ENCODE data around the gene S100A2.

Gene S100A2

DNA sequence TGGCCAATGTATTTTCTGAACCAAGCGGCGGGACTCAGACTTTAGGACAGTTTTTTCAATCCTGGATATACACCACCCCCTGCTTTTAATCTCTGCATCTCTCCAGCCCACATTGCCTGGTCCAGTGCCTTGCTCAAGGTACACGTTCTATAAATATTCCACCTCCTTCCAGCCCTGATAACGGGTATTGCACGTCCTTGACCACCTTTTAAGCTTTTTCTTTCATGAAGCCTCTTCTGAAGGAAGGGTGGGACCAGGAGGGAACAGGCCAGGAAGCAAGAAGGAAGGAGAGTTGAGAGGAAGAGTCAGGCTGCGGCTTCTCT, 43.9 kb upstream of the S100A2 start:
- Histone ChIP-seq H3K4me3 (ENCODE audit: low read depth, low read length) (no peak overlapping the region), H3K4me1 (ENCODE audit: control insufficient read depth, insufficient read depth, low read length) (peaks cover 30% of the 10 kb centered on the region), H3K9ac (ENCODE audit: low read depth, low read length) (no peak overlapping the region), H3K27ac (ENCODE audit: low read depth, low read length) (peak overlapping the region; percentile 83), H3K36me3 (ENCODE audit: control insufficient read depth, insufficient read depth, low read length) (no peaks in the 10 kb centered on the region), H3K9me3 (ENCODE audit: control insufficient read depth, insufficient read depth, low read length) (no peaks in the 10 kb centered on the region), H3K27me3 (ENCODE audit: control insufficient read depth, insufficient read depth, low read length) (no peaks in the 10 kb centered on the region)

DNA sequence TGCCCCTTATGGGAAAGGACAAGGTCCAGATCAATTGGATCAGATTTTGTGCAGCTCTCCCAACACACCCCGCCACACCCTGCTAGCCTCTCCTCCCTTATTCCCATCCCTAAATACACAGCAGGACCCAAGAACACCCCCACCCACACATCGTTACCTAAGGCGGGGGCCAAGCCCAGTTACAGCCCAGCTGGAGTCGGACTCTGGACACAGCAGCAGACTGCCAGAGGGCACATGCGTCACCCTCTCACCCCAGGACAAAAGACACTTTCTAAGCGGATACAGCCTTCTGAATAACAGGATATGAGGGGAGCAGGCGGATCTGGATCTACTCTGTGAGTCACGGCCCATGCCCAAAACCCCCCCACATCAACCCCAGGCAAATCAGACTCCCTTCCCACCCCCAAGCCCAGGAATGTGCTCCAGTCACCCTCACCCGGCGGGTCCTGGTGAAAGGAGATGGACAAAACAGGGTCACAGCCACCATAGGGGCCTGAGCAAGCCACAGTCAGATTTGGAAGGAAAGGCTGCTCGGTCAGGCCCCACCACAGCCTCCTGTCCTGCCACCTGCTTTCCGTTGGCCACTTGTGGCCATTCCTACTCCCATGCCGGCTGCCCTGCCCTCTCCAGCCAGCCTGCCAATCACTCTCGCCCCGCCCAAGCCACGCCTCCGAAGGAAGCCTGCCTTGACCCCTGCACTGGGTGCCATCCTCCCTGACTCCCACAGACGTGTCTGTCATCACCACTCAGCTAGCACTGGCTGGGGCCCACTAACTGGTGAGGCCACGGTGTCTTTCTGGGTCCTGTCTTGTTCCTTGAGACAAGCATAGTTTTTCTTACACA, 43.3 kb upstream of the S100A2 start:
- peak overlapping the region; percentile 83 for H3K27ac ChIP-seq (ENCODE audit: low read depth, low read length)
- no peaks in the 10 kb centered on the region for H3K36me3 ChIP-seq (ENCODE audit: control insufficient read depth, insufficient read depth, low read length)
- H3K9me3 ChIP-seq (ENCODE audit: control insufficient read depth, insufficient read depth, low read length) = no peaks in the 10 kb centered on the region
- no peak overlapping the region; the same call in 1 of the 2 replicates for H3K9ac ChIP-seq (ENCODE audit: low read depth, low read length)
- no peaks in the 10 kb centered on the region for H3K27me3 ChIP-seq (ENCODE audit: control insufficient read depth, insufficient read depth, low read length)
- H3K4me3 ChIP-seq (ENCODE audit: low read depth, low read length) = peak overlapping the region; percentile 31
- H3K4me1 ChIP-seq (ENCODE audit: control insufficient read depth, insufficient read depth, low read length) = peaks cover 30% of the 10 kb centered on the region

DNA sequence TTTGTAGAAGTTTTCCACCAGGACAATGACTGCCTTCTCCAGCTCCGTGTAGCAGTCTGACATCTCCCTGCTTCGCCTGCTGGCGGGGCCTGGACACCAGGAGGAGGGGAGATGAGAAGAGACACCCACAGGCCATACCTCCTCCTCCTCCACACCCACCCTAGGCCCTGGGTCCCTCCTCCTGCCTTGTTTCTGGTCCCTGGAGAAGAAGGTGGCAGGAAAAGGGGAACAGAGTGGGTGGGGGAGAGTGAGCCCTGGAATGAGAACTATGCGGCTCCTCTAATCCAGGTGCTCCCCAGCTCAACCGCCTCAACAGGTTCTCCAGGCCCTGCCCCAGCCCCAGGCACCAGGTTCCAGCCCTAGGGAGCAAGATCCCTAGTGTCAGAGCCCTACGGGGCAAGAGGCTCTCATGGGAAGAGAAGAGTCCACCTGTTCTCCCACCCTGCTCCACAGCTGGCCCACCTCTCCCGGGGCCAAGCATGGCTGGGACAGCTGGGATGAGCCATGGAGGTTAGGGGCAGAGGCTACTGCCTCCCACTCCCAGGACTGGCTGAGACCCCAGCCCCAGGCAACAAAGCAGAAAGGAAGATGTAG, 42.5 kb upstream of the S100A2 start:
- Histone ChIP-seq H3K27ac (ENCODE audit: low read depth, low read length) (peak overlapping the region; percentile 83), H3K4me1 (ENCODE audit: control insufficient read depth, insufficient read depth, low read length) (peaks cover 28% of the 10 kb centered on the region), H3K4me3 (ENCODE audit: low read depth, low read length) (no peak overlapping the region)

DNA sequence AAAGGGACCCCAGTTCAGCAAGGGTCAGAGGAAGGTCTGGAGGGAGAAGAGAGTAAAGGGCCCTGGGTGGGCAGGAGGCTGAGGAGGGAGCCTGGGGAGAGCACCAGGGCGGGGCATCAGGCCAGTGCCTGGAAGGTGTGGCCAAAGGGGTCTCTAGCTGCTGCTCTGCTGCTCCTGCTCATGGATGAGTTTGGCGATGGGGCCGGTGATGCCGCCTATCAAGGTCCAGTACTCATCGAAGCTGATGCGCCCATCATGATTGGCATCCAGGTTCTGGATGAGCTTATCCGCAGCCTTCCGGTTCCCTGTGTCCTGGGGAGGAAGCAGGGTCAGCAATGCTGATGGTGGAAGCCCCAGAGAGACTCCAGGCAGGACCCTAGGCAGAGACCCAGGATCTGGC, 41.7 kb upstream of the S100A2 start:
- Histone ChIP-seq H3K9me3 (ENCODE audit: control insufficient read depth, insufficient read depth, low read length) (no peaks in the 10 kb centered on the region), H3K27me3 (ENCODE audit: control insufficient read depth, insufficient read depth, low read length) (no peaks in the 10 kb centered on the region), H3K9ac (ENCODE audit: low read depth, low read length) (no peak overlapping the region), H3K36me3 (ENCODE audit: control insufficient read depth, insufficient read depth, low read length) (no peaks in the 10 kb centered on the region), H3K4me1 (ENCODE audit: control insufficient read depth, insufficient read depth, low read length) (peaks cover 22% of the 10 kb centered on the region), H3K27ac (ENCODE audit: low read depth, low read length) (no peak overlapping the region), H3K4me3 (ENCODE audit: low read depth, low read length) (no peak overlapping the region)

More for the DNA sequence above, 42.5 kb upstream of the S100A2 start:
- Histone ChIP-seq H3K9me3 (ENCODE audit: control insufficient read depth, insufficient read depth, low read length) (no peaks in the 10 kb centered on the region), H3K36me3 (ENCODE audit: control insufficient read depth, insufficient read depth, low read length) (no peaks in the 10 kb centered on the region), H3K9ac (ENCODE audit: low read depth, low read length) (no peak overlapping the region), H3K27me3 (ENCODE audit: control insufficient read depth, insufficient read depth, low read length) (no peaks in the 10 kb centered on the region)

DNA sequence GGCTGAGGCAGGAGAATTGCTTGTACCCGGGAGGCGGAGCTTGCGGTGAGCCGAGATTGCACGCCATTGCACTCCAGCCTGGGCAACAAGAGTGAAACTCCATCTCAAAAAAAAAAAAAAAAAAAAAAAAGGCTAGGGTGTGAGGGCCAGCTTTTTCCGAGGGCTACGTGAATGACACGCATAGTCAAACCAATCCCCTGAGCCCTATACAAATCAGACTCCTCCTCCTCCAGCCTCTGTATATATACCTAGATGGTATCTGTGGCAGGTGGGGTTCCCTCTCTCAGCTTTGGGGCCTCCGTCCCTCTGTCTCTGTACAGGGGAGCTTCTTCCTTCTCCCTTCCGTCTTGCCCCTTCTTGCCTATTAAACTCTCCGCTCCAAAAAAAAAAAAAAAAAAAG, 40.5 kb upstream of the S100A2 start:
- no peak overlapping the region for H3K4me3 ChIP-seq (ENCODE audit: low read depth, low read length)
- no peak overlapping the region for H3K9ac ChIP-seq (ENCODE audit: low read depth, low read length)
- H3K36me3 ChIP-seq (ENCODE audit: control insufficient read depth, insufficient read depth, low read length) = no peaks in the 10 kb centered on the region
- peaks cover 17% of the 10 kb centered on the region for H3K4me1 ChIP-seq (ENCODE audit: control insufficient read depth, insufficient read depth, low read length)
- no peaks in the 10 kb centered on the region for H3K9me3 ChIP-seq (ENCODE audit: control insufficient read depth, insufficient read depth, low read length)
- H3K27ac ChIP-seq (ENCODE audit: low read depth, low read length) = no peak overlapping the region
- no peaks in the 10 kb centered on the region for H3K27me3 ChIP-seq (ENCODE audit: control insufficient read depth, insufficient read depth, low read length)

DNA sequence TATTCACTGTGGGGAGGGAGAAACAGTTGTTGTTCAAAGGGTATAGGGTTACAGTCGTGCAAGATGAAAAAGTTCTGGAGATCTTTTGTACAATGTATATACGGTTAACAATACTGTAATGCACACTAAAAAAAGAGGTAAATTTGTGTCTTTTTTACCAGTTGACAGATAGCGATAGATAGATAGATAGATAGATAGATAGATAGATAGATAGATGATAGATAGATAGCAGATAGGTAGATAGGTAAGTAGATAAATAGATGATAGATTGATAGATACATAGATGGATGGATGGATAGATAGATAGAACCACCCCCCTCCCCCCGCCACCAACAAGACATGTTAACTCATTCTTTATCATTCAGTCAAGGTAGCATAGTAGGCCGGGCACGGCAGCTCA, 37.1 kb upstream of the S100A2 start:
- H3K36me3 ChIP-seq (ENCODE audit: control insufficient read depth, insufficient read depth, low read length) = no peaks in the 10 kb centered on the region
- H3K4me1 ChIP-seq (ENCODE audit: control insufficient read depth, insufficient read depth, low read length) = peaks cover 10% of the 10 kb centered on the region
- H3K27ac ChIP-seq (ENCODE audit: low read depth, low read length) = no peak overlapping the region
- H3K9me3 ChIP-seq (ENCODE audit: control insufficient read depth, insufficient read depth, low read length) = no peaks in the 10 kb centered on the region
- H3K4me3 ChIP-seq (ENCODE audit: low read depth, low read length) = no peak overlapping the region
- H3K27me3 ChIP-seq (ENCODE audit: control insufficient read depth, insufficient read depth, low read length) = no peaks in the 10 kb centered on the region
- no peak overlapping the region for H3K9ac ChIP-seq (ENCODE audit: low read depth, low read length)

DNA sequence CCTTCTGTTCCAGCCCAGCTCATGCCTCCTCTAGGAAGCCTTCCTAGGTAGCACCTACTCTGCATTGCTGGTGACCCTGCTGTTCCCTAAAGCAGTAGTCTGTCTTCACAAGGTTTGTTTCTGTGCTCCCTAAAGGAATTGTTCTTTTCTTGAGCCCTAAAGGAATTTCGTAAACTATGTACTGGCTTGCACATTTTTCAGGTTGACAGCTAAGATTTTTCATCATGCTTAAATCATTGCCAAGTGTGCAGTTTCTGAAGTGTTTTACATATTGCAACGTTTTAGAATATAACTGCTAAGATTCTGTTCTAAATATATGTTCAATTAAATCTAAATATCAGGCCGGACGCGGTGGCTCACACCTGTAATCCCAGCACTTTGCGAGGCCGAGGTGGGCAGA, 34.2 kb upstream of the S100A2 start:
- no peak overlapping the region for H3K9ac ChIP-seq (ENCODE audit: low read depth, low read length)
- H3K27me3 ChIP-seq (ENCODE audit: control insufficient read depth, insufficient read depth, low read length) = no peaks in the 10 kb centered on the region
- H3K36me3 ChIP-seq (ENCODE audit: control insufficient read depth, insufficient read depth, low read length) = no peaks in the 10 kb centered on the region
- H3K9me3 ChIP-seq (ENCODE audit: control insufficient read depth, insufficient read depth, low read length) = no peaks in the 10 kb centered on the region
- no peak overlapping the region for H3K4me3 ChIP-seq (ENCODE audit: low read depth, low read length)
- H3K27ac ChIP-seq (ENCODE audit: low read depth, low read length) = no peak overlapping the region
- peaks cover 10% of the 10 kb centered on the region for H3K4me1 ChIP-seq (ENCODE audit: control insufficient read depth, insufficient read depth, low read length)

DNA sequence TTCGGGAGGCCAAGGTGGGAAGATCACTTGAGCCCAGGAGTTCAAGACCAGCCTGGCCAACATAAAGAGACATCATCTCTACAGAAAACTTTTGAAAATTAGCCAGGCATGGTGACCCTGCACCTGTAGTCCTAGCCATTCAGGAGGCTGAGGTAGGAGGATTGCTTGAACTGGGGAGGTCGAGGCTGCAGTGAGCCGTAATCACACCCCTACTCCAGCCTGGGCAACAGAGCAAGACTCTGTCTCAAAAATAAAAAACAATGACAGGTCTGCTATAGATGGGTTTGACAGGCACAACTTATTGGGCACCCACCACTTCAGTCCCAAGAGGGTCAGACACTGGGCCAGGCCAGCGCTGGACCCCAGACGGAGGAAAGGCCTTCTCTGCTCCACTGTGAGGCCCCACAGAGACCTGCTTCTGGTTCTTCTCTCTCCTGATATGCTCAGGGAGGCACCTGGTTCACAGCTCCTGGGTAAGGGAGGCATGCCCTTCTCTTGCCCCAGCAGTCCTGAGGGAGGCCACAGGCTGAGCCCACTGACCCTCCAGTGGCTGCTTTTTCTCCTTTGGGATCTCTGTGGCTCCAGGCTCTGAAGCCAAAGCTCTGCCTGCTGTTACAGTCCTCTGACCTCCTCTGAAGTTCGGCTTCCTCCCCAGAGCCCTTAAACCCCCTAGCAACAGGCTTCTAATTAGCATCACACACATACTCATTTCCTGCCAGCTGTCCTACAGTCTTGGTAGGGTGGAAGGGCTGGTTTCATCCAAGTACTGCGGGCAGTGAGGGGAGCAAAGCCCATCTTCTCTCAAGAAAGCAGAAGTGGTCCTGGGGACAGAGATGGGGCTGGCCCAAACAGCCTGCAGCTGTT, 32.9 kb upstream of the S100A2 start:
- H3K27ac ChIP-seq (ENCODE audit: low read depth, low read length) = peak overlapping the region; percentile 75
- H3K27me3 ChIP-seq (ENCODE audit: control insufficient read depth, insufficient read depth, low read length) = no peaks in the 10 kb centered on the region
- H3K4me3 ChIP-seq (ENCODE audit: low read depth, low read length) = no peak overlapping the region
- H3K4me1 ChIP-seq (ENCODE audit: control insufficient read depth, insufficient read depth, low read length) = peaks cover 10% of the 10 kb centered on the region
- no peaks in the 10 kb centered on the region for H3K36me3 ChIP-seq (ENCODE audit: control insufficient read depth, insufficient read depth, low read length)
- H3K9ac ChIP-seq (ENCODE audit: low read depth, low read length) = no peak overlapping the region
- H3K9me3 ChIP-seq (ENCODE audit: control insufficient read depth, insufficient read depth, low read length) = no peaks in the 10 kb centered on the region

DNA sequence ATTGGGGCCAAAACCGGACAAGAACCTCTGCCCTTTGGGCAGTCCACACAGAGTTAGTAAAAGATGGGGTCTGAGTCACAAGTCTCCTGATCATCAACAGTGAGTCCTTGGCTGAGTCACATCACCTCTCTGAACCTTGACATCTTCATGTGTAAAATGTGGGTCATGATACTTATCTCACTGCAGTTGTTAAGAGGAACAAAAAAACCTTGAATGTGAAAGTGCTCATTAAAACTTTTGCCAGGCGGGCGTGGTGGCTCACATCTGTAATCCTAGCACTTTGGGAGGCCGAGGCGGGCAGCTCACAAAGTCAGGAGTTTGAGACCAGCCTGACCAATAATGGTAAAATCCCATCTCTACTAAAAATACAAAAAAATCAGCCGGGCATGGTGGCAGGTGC, 31.6 kb upstream of the S100A2 start:
- Histone ChIP-seq H3K9ac (ENCODE audit: low read depth, low read length) (no peak overlapping the region), H3K4me3 (ENCODE audit: low read depth, low read length) (no peak overlapping the region), H3K27ac (ENCODE audit: low read depth, low read length) (no peak overlapping the region), H3K27me3 (ENCODE audit: control insufficient read depth, insufficient read depth, low read length) (no peaks in the 10 kb centered on the region), H3K4me1 (ENCODE audit: control insufficient read depth, insufficient read depth, low read length) (peaks cover 10% of the 10 kb centered on the region), H3K36me3 (ENCODE audit: control insufficient read depth, insufficient read depth, low read length) (no peaks in the 10 kb centered on the region), H3K9me3 (ENCODE audit: control insufficient read depth, insufficient read depth, low read length) (no peaks in the 10 kb centered on the region)

DNA sequence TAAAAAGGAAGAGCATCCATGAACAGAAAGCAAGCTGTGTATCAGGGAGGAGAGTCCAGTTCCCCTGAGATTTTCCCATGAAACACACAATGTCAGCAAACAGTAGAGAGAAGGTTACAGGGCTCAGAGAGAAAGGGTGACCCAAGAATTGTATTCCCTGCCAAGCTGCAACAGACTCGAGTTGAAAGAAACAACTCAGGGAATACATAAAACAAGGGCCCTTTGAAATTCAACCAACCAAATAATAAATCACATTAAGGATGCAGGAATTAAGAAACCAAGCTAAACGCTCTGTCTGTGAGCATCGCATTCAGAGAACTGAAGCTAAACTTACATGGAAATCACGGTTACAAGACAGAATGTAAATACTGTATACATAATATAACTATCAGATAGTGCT, 27.1 kb upstream of the S100A2 start:
- Histone ChIP-seq H3K4me3 (ENCODE audit: low read depth, low read length) (no peak overlapping the region), H3K4me1 (ENCODE audit: control insufficient read depth, insufficient read depth, low read length) (no peaks in the 10 kb centered on the region), H3K9ac (ENCODE audit: low read depth, low read length) (no peak overlapping the region), H3K36me3 (ENCODE audit: control insufficient read depth, insufficient read depth, low read length) (no peaks in the 10 kb centered on the region), H3K9me3 (ENCODE audit: control insufficient read depth, insufficient read depth, low read length) (no peaks in the 10 kb centered on the region), H3K27ac (ENCODE audit: low read depth, low read length) (no peak overlapping the region), H3K27me3 (ENCODE audit: control insufficient read depth, insufficient read depth, low read length) (no peaks in the 10 kb centered on the region)

DNA sequence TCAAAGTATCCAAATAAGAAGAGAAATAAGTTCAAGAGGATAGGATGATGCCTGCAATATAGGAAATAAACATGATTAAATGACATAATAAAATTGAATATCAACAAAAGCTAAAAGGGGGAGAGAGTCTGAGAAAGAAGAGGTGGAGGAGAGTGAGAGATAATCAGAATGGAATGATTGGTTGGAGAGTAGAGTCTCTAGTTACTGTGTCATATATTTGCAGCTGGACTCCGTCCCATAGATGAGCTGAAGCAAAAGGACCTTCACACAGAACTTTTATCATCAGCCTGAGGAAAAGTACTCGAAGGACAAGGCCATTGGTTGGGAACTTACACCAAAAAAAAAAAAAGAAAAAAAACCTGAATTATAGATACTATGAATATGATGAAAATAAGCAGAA, 22.8 kb upstream of the S100A2 start:
- Histone ChIP-seq H3K27me3 (ENCODE audit: control insufficient read depth, insufficient read depth, low read length) (no peaks in the 10 kb centered on the region), H3K9ac (ENCODE audit: low read depth, low read length) (no peak overlapping the region), H3K9me3 (ENCODE audit: control insufficient read depth, insufficient read depth, low read length) (no peaks in the 10 kb centered on the region), H3K4me1 (ENCODE audit: control insufficient read depth, insufficient read depth, low read length) (no peaks in the 10 kb centered on the region), H3K27ac (ENCODE audit: low read depth, low read length) (no peak overlapping the region), H3K36me3 (ENCODE audit: control insufficient read depth, insufficient read depth, low read length) (no peaks in the 10 kb centered on the region), H3K4me3 (ENCODE audit: low read depth, low read length) (no peak overlapping the region)

Measured in HUES48 (cell line).